ENCODE data around the gene MLANA. TPM values are rescaled to one million over a fixed set of nuclear protein-coding genes. Genes with fewer than 3 reads are reported as not detected.

The MLANA gene
- total RNA-seq, 1 donor, result 0.10 TPM

DNA sequence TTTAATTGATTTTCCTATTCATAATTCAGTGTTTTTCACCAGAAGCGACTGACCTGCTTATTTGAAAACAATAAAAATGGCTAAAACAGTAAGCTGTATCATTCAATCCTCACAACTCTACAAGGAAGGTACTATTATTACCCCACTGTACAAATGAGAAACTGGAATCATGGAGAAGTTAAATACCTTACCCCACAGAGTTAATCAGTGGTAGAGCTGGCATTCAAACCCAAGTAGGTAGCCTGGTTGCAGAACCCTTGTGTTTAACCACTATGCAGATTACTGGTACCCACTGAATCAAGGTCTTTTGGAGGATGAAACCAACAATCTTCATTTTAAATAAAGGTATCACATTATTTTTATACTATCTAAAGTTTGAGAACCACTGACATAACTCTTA lies 59.6 kb downstream of the MLANA start:
- Histone ChIP-seq H3K9me3 (ENCODE audit: low read depth, low read length) (no peaks in the 10 kb centered on the region), H3K27me3 (ENCODE audit: insufficient read depth, low read length) (no peaks in the 10 kb centered on the region), H3K4me3 (ENCODE audit: low read length) (no peak overlapping the region), H3K4me1 (ENCODE audit: insufficient read depth, low read length) (peaks cover 5% of the 10 kb centered on the region)

DNA sequence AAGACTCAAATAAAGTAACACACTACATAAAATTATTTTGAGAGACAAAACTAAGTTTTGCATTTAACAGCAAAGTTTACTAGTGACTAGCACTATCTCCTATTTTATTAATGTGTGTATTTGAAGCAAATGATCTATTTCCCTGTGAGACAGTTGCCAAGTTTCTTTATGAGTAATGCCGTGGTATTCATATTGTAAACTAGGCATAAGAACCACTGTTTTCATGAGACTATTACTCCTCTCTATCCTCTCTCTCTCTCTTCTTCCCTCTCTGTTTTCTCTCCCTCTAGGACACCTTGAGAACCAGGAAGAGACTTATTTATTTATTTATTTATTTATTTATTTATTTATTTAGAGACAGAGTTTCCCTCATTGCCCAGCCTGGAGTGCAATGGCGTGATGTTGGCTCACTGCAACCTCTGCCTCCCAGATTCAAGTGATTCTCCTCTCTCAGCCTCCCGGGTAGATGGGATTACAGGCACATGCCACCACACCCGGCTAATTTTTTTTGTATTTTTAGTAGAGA lies 61.1 kb downstream of the MLANA start:
- Histone ChIP-seq H3K4me1 (ENCODE audit: insufficient read depth, low read length) (peaks cover 5% of the 10 kb centered on the region), H3K4me3 (ENCODE audit: low read length) (no peak overlapping the region), H3K9me3 (ENCODE audit: low read depth, low read length) (no peaks in the 10 kb centered on the region), H3K27me3 (ENCODE audit: insufficient read depth, low read length) (no peaks in the 10 kb centered on the region)

DNA sequence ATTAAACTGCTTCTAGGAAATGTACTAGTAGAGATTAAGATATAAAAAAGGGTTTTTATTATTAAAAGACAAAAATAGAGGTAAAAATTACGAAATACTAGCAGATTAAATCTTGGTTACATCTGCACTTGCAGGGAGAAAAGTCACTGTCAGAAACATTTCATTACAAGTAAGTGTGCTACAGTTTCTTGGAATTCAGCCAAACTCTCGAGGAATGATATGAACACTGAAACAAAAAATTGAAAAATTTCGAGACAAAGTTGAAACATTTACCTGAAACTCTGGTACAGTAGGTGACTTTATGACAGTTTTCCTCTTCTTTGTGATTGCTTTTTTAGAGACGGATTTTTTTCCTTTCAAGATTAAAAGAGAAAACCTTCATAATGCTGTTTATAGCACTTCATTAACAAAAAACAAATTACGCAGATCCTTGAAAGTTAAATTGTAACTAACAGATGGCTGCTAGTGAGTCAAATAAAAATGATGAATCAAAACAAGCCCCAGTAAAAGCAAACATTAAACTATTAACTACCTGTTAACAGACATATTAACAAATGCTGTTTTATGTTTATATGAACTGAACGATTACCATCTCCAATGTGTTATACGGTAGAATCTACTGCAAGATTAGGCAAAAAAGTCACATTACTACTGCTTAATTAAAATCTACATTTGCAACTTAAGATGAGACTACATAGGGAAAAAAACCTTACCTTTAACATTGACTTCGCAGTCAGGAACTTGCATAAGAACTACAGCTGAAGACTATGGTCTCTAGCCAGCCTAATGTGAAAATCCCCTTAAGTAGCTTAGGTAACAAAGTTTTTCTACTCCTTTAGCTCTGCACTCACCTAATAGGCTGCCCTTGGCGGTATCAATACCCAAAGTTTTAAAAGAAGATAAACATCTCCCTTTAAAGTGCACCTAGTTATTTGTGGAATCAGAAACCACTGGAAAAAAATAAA lies 63.3 kb downstream of the MLANA start:
- Histone ChIP-seq H3K4me1 (ENCODE audit: insufficient read depth, low read length) (peaks cover 5% of the 10 kb centered on the region), H3K4me3 (ENCODE audit: low read length) (no peak overlapping the region), H3K9me3 (ENCODE audit: low read depth, low read length) (no peaks in the 10 kb centered on the region), H3K27me3 (ENCODE audit: insufficient read depth, low read length) (no peaks in the 10 kb centered on the region)

DNA sequence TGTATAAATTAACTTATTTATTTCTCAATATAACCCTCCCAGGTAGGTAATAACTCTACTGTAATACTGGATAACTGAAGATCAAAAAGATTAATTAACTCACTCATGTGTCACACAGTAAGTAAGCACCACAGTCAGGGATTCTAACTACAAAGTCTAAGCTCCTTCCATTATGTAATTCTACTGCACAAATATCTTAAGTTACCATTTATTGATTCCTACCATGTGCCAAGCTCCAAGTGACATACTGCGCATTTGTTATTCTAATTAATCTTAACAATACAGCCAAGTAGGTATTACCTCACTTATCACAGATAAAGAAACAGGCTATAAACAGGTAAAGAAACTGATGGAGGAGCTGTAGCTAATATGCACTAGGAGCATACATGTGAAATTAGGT lies 66.5 kb downstream of the MLANA start:
- Histone ChIP-seq H3K9me3 (ENCODE audit: low read depth, low read length) (no peaks in the 10 kb centered on the region), H3K27me3 (ENCODE audit: insufficient read depth, low read length) (no peaks in the 10 kb centered on the region), H3K4me3 (ENCODE audit: low read length) (no peak overlapping the region), H3K4me1 (ENCODE audit: insufficient read depth, low read length) (no peaks in the 10 kb centered on the region)

DNA sequence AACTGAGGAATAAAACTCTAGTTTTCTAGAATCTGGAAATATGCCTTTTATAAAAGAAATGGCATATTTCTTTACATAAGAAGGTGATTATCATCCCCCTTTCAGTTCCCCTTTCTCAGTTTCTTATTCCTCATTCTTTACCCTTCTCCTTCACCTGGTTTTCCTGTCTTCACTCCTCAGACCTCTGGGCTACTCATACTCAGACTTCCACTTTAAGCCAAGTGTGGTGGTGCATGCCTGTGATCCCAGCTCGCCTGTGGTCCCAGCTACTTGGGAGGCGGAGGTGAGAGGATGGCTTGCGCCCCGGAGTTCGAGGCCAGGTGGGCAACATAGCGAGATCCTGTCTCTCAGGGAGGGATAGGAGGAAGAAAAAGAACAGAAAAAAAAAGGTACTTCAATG lies 67.6 kb downstream of the MLANA start:
- H3K9me3 ChIP-seq (ENCODE audit: low read depth, low read length), result no peaks in the 10 kb centered on the region
- no peaks in the 10 kb centered on the region for H3K27me3 ChIP-seq (ENCODE audit: insufficient read depth, low read length)
- H3K4me1 ChIP-seq (ENCODE audit: insufficient read depth, low read length), result no peaks in the 10 kb centered on the region
- no peak overlapping the region for H3K4me3 ChIP-seq (ENCODE audit: low read length)

Other genes with a start within 250 kb of the MLANA start
- 6.5 TPM for gene ERMP1, start 57.8 kb upstream of the MLANA start, total RNA-seq
- 64.3 TPM for gene RANBP6, start 124.7 kb downstream of the MLANA start, total RNA-seq